PC-9 (cell line): Measurements from ENCODE around the gene AVL9. TPM values are rescaled to one million over a fixed set of nuclear protein-coding genes. Genes with fewer than 3 reads are reported as not detected.

Source experiments
- BruUV-seq: library from RNA; stranded (reverse); fragments of 400-500 nt; replicated peaks from 2 replicates; lab custom pipeline; 2021; lab: Mats Ljungman, UMichigan
- CTCF ChIA-PET: fragments of 300-600 bp; sonication (Branson Sonifier 250); formaldehyde crosslinking; loops from one replicate; lab custom pipeline; 2022; ENCODE audit warnings: antibody characterized with exemption; lab: Charles Lee
- POLR2A ChIA-PET: fragments of 300-600 bp; sonication (Branson Sonifier 250); formaldehyde crosslinking; loops from one replicate; lab custom pipeline; 2022; ENCODE audit warnings: antibody characterized with exemption; ENCODE audit not compliant: unreplicated experiment; lab: Charles Lee
- DNase-seq, 2 experiments: peaks; one replicate each; pipeline versions ENCODE4 v3.0.0 to v3.0.0-alpha.2; 2015 to 2022; ENCODE audit warnings: mixed read lengths in 1 of 2
- H2AFZ ChIP-seq: fragments of 200-600 bp; sonication (generic); 2 replicates; pipeline ENCODE4 v1.8.1; 2017; ENCODE audit warnings: antibody characterized with exemption
- H3F3A ChIP-seq: fragments of 200-600 bp; sonication (generic); 2 replicates; pipeline ENCODE4 v1.8.1; 2017; ENCODE audit warnings: antibody characterized with exemption, mild to moderate bottlenecking, low read depth; ENCODE audit not compliant: insufficient read depth
- H3K27ac ChIP-seq: fragments of 200-600 bp; sonication (generic); 2 replicates; pipeline ENCODE4 v1.6.1; 2016; ENCODE audit warnings: mixed run types
- H3K27me3 ChIP-seq: fragments of 200-600 bp; sonication (generic); 2 replicates; pipeline ENCODE4 v1.6.1; 2016; ENCODE audit warnings: low read depth, mixed run types; ENCODE audit not compliant: insufficient read depth
- H3K36me3 ChIP-seq: fragments of 200-600 bp; sonication (generic); 2 replicates; pipeline ENCODE4 v1.6.1; 2016; ENCODE audit warnings: low read depth, mixed run types
- H3K4me1 ChIP-seq: fragments of 200-600 bp; sonication (generic); replicated peaks from 2 replicates; pipeline ENCODE4 v1.6.1; 2016; ENCODE audit warnings: mixed run types; ENCODE audit not compliant: insufficient read depth
- H3K4me2 ChIP-seq: fragments of 200-600 bp; sonication (generic); 2 replicates; pipeline ENCODE4 v1.6.1; 2017; ENCODE audit warnings: mixed run types
- H3K4me3 ChIP-seq: fragments of 200-600 bp; sonication (generic); 2 replicates; pipeline ENCODE4 v1.6.1; 2016; ENCODE audit warnings: mixed run types
- H3K79me2 ChIP-seq: fragments of 200-600 bp; sonication (generic); 2 replicates; pipeline ENCODE4 v1.6.1; 2017; ENCODE audit warnings: low read depth, mixed run types
- H3K9me2 ChIP-seq: fragments of 200-600 bp; sonication (generic); 2 replicates; pipeline ENCODE4 v1.8.1; 2017; ENCODE audit warnings: mild to moderate bottlenecking; ENCODE audit not compliant: insufficient read depth
- H3K9me3 ChIP-seq: fragments of 200-600 bp; sonication (generic); 2 replicates; pipeline ENCODE4 v1.8.1; 2016; ENCODE audit warnings: low read depth; ENCODE audit not compliant: insufficient read depth
- H4K20me1 ChIP-seq: fragments of 200-600 bp; sonication (generic); 2 replicates; pipeline ENCODE4 v1.8.1; 2017; ENCODE audit not compliant: insufficient read depth
- CTCF ChIP-seq: fragments of 200-600 bp; sonication (generic); conservative IDR thresholded peaks from 2 replicates; pipeline ENCODE4 v1.6.1; 2017; ENCODE audit warnings: mixed run types, antibody characterized with exemption, mild to moderate bottlenecking, moderate library complexity
- EZH2 ChIP-seq: fragments of 200-600 bp; sonication (generic); IDR thresholded peaks from 2 replicates; pipeline ENCODE4 v1.8.0; 2017; ENCODE audit warnings: antibody characterized with exemption, low read depth
- intact Hi-C: fragments of 100-400 bp; cut with micrococcal nuclease; formaldehyde crosslinking; loops from one replicate; pipeline ENCODE4 v1.10.0; 2022; ENCODE audit not compliant: unreplicated experiment
- total RNA-seq: library from RNA; stranded (reverse); gene quantifications from 2 replicates; pipeline ENCODE4 v1.2.3, GENCODE V29; 2021

AVL9 gene
- total RNA-seq, 1 experiment from 2014 or later: 57.1 TPM

- Histone ChIP-seq H2AFZ (no peak overlapping the region), H3K27me3 (no peaks in the 10 kb centered on the region), H3K4me1 (no peaks in the 10 kb centered on the region), H3K9me3 (no peaks in the 10 kb centered on the region), H3K9me2 (no peaks in the 10 kb centered on the region), H3K4me3 (no peak overlapping the region), H3K36me3 (peaks cover 7% of the 10 kb centered on the region; the same call in 1 of the 2 replicates), H3K27ac (no peak overlapping the region), H3K4me2 (no peak overlapping the region), H3K79me2 (peaks cover 35% of the 10 kb centered on the region), H4K20me1 (peaks cover 11% of the 10 kb centered on the region; the same call in 1 of the 2 replicates), H3F3A (peaks cover 5% of the 10 kb centered on the region; the same call in 1 of the 2 replicates)
- POLR2A ChIA-PET: no interaction called here
- BruUV-seq: no TSS peak
- DNase-seq: no peak
- intact Hi-C loops: no loop called here
- CTCF ChIA-PET: no interaction called here
- TF ChIP-seq CTCF (no peak), EZH2 (no peak)
These were observed 36.1 kb downstream of the AVL9 start for GRCh38 chr7:32531402-32531801.

GRCh38 chr7:32532086-32532485 lies 36.8 kb downstream of the AVL9 start:
- no TSS peak for BruUV-seq
- Histone ChIP-seq H4K20me1 (peaks cover 11% of the 10 kb centered on the region; the same call in 1 of the 2 replicates), H3K36me3 (peaks cover 7% of the 10 kb centered on the region; the same call in 1 of the 2 replicates), H3K4me3 (no peak overlapping the region), H3K27me3 (no peaks in the 10 kb centered on the region), H3K9me2 (no peaks in the 10 kb centered on the region), H3K4me2 (no peak overlapping the region), H3K9me3 (no peaks in the 10 kb centered on the region), H2AFZ (no peak overlapping the region), H3K27ac (no peak overlapping the region), H3K79me2 (peaks cover 39% of the 10 kb centered on the region), H3F3A (peaks cover 5% of the 10 kb centered on the region; the same call in 1 of the 2 replicates), H3K4me1 (no peaks in the 10 kb centered on the region)
- CTCF ChIA-PET: no interaction called here
- POLR2A ChIA-PET: no interaction called here
- DNase-seq: no peak
- no peak for TF ChIP-seq CTCF
- no peak for TF ChIP-seq EZH2
- intact Hi-C loops: no loop called here

- POLR2A ChIA-PET: no interaction called here
- Histone ChIP-seq H3K9me2 (no peaks in the 10 kb centered on the region), H3F3A (peaks cover 5% of the 10 kb centered on the region; the same call in 1 of the 2 replicates), H3K4me2 (no peak overlapping the region), H4K20me1 (peaks cover 11% of the 10 kb centered on the region; the same call in 1 of the 2 replicates), H3K4me1 (no peaks in the 10 kb centered on the region), H3K27me3 (no peaks in the 10 kb centered on the region), H3K9me3 (no peaks in the 10 kb centered on the region), H3K36me3 (peaks cover 7% of the 10 kb centered on the region; the same call in 1 of the 2 replicates), H3K4me3 (no peak overlapping the region), H2AFZ (no peak overlapping the region), H3K27ac (no peak overlapping the region), H3K79me2 (peaks cover 37% of the 10 kb centered on the region)
- no TSS peak for BruUV-seq
- TF ChIP-seq CTCF (no peak), EZH2 (no peak)
- DNase-seq: no peak
- CTCF ChIA-PET: no interaction called here
- intact Hi-C loops: no loop called here
These were observed 37.4 kb downstream of the AVL9 start for GRCh38 chr7:32532716-32533115.
